Kidney epithelial cell (primary cell): ENCODE measurements around the gene GNE. TPM values are rescaled to one million over a fixed set of nuclear protein-coding genes. Genes with fewer than 3 reads are reported as not detected.
A peak's percentile ranks its signal among the peaks of the same experiment; 100 is the strongest.
"Not testable (repeated sequence)": the region's sequence is repeated elsewhere in the genome, so short reads cannot be mapped to it uniquely, and the experiment has no call there.

Experiments used
- DNase-seq: peaks from one replicate; pipeline ENCODE4 v3.0.0-alpha.2; 2010; ENCODE audit warnings: low read depth
- H3K27me3 ChIP-seq: 2 replicates; pipeline ENCODE4 v1.6.0; 2011; ENCODE audit warnings: low read length; ENCODE audit not compliant: control insufficient read depth, insufficient read depth
- H3K36me3 ChIP-seq: 2 replicates; pipeline ENCODE4 v1.5.1; 2011; ENCODE audit warnings: low read length; ENCODE audit not compliant: control insufficient read depth, insufficient read depth
- H3K4me3 ChIP-seq: 2 replicates; pipeline ENCODE4 v1.5.1; 2011; ENCODE audit warnings: low read depth, mild to moderate bottlenecking, control low read depth, low read length
- total RNA-seq: library from RNA; depleted of rRNA; stranded (reverse); fragments of >200 nt; gene quantifications from 2 replicates; pipeline ENCODE4 v1.2.3, GENCODE V29; 2015
- TF ChIP-seq, protein P1 (sequence below): IDR thresholded peaks from 2 replicates; pipeline ENCODE4 v1.5.1; 2011; ENCODE audit warnings: mild to moderate bottlenecking, moderate library complexity, low read length, control low read depth, inconsistent platforms; ENCODE audit not compliant: insufficient read depth, poor library complexity, severe bottlenecking

The GNE gene
- total RNA-seq, 1 donor from 2014 or later, result 23.9 TPM

DNA sequence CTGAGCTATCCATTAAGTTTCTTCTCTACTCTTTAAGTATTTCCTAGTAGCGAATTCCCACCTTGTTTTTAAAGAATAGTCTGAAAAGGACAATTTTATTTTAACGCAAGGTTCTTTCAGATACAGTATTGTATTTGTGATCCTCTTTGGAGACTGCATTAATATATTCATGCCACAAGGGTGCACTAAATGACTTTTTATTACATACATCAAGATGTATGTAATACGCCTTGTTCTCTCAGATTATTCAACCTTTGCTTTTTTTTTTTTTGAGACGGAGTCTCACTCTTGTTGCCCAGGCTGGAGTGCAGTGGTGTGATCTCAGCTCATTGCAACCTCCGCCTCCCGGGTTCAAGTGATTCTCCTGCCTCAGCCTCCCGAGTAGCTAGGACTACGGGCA lies 10.2 kb downstream of the GNE start:
- H3K36me3 ChIP-seq, H3K4me3 ChIP-seq, H3K27me3 ChIP-seq, DNase-seq: not testable (repeated sequence)
- TF ChIP-seq, protein P1, sequence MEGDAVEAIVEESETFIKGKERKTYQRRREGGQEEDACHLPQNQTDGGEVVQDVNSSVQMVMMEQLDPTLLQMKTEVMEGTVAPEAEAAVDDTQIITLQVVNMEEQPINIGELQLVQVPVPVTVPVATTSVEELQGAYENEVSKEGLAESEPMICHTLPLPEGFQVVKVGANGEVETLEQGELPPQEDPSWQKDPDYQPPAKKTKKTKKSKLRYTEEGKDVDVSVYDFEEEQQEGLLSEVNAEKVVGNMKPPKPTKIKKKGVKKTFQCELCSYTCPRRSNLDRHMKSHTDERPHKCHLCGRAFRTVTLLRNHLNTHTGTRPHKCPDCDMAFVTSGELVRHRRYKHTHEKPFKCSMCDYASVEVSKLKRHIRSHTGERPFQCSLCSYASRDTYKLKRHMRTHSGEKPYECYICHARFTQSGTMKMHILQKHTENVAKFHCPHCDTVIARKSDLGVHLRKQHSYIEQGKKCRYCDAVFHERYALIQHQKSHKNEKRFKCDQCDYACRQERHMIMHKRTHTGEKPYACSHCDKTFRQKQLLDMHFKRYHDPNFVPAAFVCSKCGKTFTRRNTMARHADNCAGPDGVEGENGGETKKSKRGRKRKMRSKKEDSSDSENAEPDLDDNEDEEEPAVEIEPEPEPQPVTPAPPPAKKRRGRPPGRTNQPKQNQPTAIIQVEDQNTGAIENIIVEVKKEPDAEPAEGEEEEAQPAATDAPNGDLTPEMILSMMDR, result peak; percentile 12

- H3K27me3 ChIP-seq, result no peaks in the 10 kb centered on the region
- no peak for DNase-seq
- H3K4me3 ChIP-seq, result no peak overlapping the region
- no peaks in the 10 kb centered on the region for H3K36me3 ChIP-seq
- TF ChIP-seq, protein P1, result no peak
These were observed 10.9 kb downstream of the GNE start for GRCh38 chr9:36247356-36247755.

DNA sequence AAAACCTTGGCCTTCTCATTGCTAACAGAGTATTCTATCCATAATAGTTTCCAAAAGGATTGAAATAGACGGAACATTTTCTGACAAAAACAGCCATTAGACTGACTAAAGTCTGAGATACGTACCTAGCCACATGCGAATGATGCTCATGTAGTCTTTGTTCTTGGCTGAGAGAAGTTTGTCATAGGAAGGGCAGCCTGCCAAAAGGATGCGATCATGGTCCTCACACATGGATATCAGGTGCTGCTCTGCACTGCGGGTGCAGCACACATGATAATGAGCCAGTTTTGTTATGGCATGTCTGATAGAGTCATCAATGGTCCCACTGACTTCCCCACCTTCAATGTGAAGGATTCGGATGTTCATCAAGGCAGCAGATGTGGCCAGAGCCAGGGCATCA lies 12.3 kb downstream of the GNE start:
- no peaks in the 10 kb centered on the region for H3K36me3 ChIP-seq
- no peaks in the 10 kb centered on the region for H3K27me3 ChIP-seq
- TF ChIP-seq, protein P1, result no peak
- no peak overlapping the region for H3K4me3 ChIP-seq
- DNase-seq, result no peak

GRCh38 chr9:36239675-36240074 lies 18.6 kb downstream of the GNE start:
- not testable (repeated sequence) for DNase-seq, H3K27me3 ChIP-seq, H3K36me3 ChIP-seq, H3K4me3 ChIP-seq

DNA sequence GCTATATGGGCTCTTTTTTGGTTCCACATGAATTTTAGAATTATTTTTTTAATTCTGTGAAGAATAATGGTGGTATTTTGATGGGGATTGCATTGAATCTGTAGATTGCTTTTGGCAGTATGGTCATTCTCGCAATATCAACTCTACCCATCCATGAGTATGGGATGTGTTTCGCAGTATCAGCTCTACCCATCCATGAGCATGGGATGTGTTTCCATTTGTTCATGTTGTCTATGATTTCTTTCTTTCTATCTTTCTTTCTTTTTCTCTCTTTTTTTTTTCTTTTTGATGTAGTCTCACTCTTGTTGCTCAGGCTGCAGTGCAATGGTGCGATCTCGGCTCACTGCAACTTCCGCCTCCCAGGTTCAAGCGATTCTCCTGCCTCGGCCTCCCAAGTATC lies 19.0 kb downstream of the GNE start:
- not testable (repeated sequence) for H3K36me3 ChIP-seq

GRCh38 chr9:36237230-36237629 lies 21.0 kb downstream of the GNE start:
- TF ChIP-seq, protein P1, result no peak
- Histone ChIP-seq H3K27me3 (no peaks in the 10 kb centered on the region), H3K4me3 (no peak overlapping the region), H3K36me3 (peaks cover 1% of the 10 kb centered on the region)
- no peak for DNase-seq

More for the DNA sequence above, 19.0 kb downstream of the GNE start:
- not testable (repeated sequence) for H3K4me3 ChIP-seq, DNase-seq, H3K27me3 ChIP-seq

DNA sequence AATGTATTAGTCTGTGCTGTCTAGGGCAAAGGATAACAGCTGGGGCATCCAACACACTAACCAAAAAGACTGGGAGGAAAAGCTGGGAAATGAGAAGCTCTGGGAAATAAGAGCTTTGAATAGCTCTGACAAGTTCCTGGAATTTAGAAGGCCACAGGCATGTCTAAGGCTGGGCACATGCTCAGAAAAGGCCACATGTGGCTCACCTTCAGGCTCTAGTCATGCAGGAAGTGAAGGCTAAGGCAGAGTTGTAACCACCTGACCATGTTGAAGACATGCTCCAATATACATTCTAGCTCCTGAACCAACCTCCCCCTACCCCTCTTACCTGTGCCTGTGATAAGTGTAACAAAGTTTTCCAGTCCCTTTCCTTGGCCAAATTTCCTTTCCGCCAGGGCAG lies 35.8 kb downstream of the GNE start:
- H3K27me3 ChIP-seq, result no peaks in the 10 kb centered on the region
- H3K4me3 ChIP-seq, result no peak overlapping the region
- TF ChIP-seq, protein P1, result no peak
- DNase-seq, result no peak
- peaks cover 7% of the 10 kb centered on the region for H3K36me3 ChIP-seq
